Measurements from ENCODE around the gene KRTAP10-5.

DNA sequence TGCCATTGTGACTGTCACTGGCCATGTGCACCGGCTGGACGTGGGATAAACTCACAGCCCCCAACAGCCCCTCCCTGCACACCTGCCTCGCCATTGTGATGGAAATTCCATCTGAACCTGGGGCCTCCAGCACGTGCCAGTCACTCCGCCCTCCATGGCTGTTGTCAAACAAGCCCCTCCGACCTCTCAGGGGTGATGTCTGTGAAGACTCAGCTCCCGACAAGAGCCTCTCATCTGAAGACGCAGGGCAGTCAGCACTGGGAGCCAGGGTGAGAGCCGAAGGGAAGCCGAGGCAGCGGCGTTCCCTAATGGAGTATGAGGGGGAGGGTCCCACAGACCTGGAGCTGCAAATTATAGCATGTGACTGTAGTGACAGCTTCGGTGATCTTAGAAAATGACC is 27.7 kb downstream of the KRTAP10-5 start:
- TF ChIP-seq, protein P1, sequence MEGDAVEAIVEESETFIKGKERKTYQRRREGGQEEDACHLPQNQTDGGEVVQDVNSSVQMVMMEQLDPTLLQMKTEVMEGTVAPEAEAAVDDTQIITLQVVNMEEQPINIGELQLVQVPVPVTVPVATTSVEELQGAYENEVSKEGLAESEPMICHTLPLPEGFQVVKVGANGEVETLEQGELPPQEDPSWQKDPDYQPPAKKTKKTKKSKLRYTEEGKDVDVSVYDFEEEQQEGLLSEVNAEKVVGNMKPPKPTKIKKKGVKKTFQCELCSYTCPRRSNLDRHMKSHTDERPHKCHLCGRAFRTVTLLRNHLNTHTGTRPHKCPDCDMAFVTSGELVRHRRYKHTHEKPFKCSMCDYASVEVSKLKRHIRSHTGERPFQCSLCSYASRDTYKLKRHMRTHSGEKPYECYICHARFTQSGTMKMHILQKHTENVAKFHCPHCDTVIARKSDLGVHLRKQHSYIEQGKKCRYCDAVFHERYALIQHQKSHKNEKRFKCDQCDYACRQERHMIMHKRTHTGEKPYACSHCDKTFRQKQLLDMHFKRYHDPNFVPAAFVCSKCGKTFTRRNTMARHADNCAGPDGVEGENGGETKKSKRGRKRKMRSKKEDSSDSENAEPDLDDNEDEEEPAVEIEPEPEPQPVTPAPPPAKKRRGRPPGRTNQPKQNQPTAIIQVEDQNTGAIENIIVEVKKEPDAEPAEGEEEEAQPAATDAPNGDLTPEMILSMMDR (IDR thresholded peaks at IDR 0.05): no peak
- no peak for TF ChIP-seq POLR2A (IDR thresholded peaks at IDR 0.05)
